Astrocyte (in vitro differentiated cells and primary cell): Measurements from ENCODE around the gene LRP1B. TPM values are rescaled to one million over a fixed set of nuclear protein-coding genes. Genes with fewer than 3 reads are reported as not detected.

ENCODE experiments used
- DNase-seq: peaks from one replicate; pipeline ENCODE4 v3.0.0-alpha.2; 2010; ENCODE audit warnings: low read depth
- FAIRE-seq: peaks from 2 replicates; lab custom pipeline; 2011; peaks lifted over from hg19 to GRCh38; lab: Jason Lieb, UNC
- H2AFZ ChIP-seq: 2 replicates; pipeline ENCODE4 v1.6.0; 2012; ENCODE audit warnings: low read depth, low read length, inconsistent platforms
- H3K27ac ChIP-seq: 2 replicates; pipeline ENCODE4 v1.5.1; 2011; ENCODE audit warnings: low read depth, low read length, inconsistent platforms
- H3K27me3 ChIP-seq: 2 replicates; pipeline ENCODE4 v1.6.0; 2011; ENCODE audit warnings: low read length, inconsistent platforms; ENCODE audit not compliant: insufficient read depth
- H3K36me3 ChIP-seq: 2 replicates; pipeline ENCODE4 v1.5.1; 2011; ENCODE audit warnings: low read length, inconsistent platforms; ENCODE audit not compliant: insufficient read depth
- H3K4me1 ChIP-seq: 2 replicates; pipeline ENCODE4 v1.5.1; 2011; ENCODE audit warnings: low read length, inconsistent platforms; ENCODE audit not compliant: insufficient read depth
- H3K4me2 ChIP-seq: 2 replicates; pipeline ENCODE4 v1.6.0; 2012; ENCODE audit warnings: low read length, inconsistent platforms
- H3K4me3 ChIP-seq: 2 replicates; pipeline ENCODE4 v1.5.1; 2011; ENCODE audit warnings: low read depth, mild to moderate bottlenecking, low read length, inconsistent platforms; ENCODE audit not compliant: insufficient read depth
- H3K79me2 ChIP-seq: 2 replicates; pipeline ENCODE4 v1.6.0; 2012; ENCODE audit warnings: mild to moderate bottlenecking, low read length, inconsistent platforms; ENCODE audit not compliant: insufficient read depth
- H3K9ac ChIP-seq: 2 replicates; pipeline ENCODE4 v1.6.0; 2012; ENCODE audit warnings: mild to moderate bottlenecking, low read length, inconsistent platforms
- H3K9me3 ChIP-seq: 2 replicates; pipeline ENCODE4 v1.5.1; 2012; ENCODE audit warnings: low read depth, mild to moderate bottlenecking, low read length, inconsistent platforms; ENCODE audit not compliant: insufficient read depth
- H4K20me1 ChIP-seq: 2 replicates; pipeline ENCODE4 v1.6.0; 2012; ENCODE audit warnings: low read length, inconsistent platforms; ENCODE audit not compliant: insufficient read depth
- H3K27ac Mint-ChIP-seq: one replicate; pipeline ENCODE4 v1.8.0; 2021; ENCODE audit warnings: mild to moderate bottlenecking, mixed read lengths; ENCODE audit not compliant: unreplicated experiment
- H3K27me3 Mint-ChIP-seq: one replicate; pipeline ENCODE4 v1.8.0; 2021; ENCODE audit warnings: low read depth, mixed read lengths; ENCODE audit not compliant: unreplicated experiment
- H3K36me3 Mint-ChIP-seq: one replicate; pipeline ENCODE4 v1.8.0; 2021; ENCODE audit warnings: low read depth, mixed read lengths; ENCODE audit not compliant: unreplicated experiment
- H3K4me1 Mint-ChIP-seq: one replicate; pipeline ENCODE4 v1.8.0; 2021; ENCODE audit warnings: low read depth, mixed read lengths; ENCODE audit not compliant: unreplicated experiment
- H3K4me3 Mint-ChIP-seq: one replicate; pipeline ENCODE4 v1.8.0; 2021; ENCODE audit warnings: mild to moderate bottlenecking, moderate library complexity, mixed read lengths; ENCODE audit not compliant: unreplicated experiment
- H3K9me3 Mint-ChIP-seq: one replicate; pipeline ENCODE4 v1.8.0; 2021; ENCODE audit warnings: mild to moderate bottlenecking, mixed read lengths; ENCODE audit not compliant: unreplicated experiment
- EZH2 ChIP-seq: IDR thresholded peaks from 2 replicates; pipeline ENCODE4 v1.6.1; 2012; ENCODE audit warnings: mild to moderate bottlenecking, low read length, inconsistent platforms; ENCODE audit not compliant: insufficient read depth
- total RNA-seq: library from RNA; stranded (reverse); gene quantifications from 2 replicates; pipeline ENCODE4 v1.2.1, GENCODE V29; 2021
- TF ChIP-seq, protein P1 (sequence below): IDR thresholded peaks from 2 replicates; pipeline ENCODE4 v1.5.1; 2011; ENCODE audit warnings: low read depth, mild to moderate bottlenecking, inconsistent platforms, low read length, moderate library complexity; ENCODE audit not compliant: insufficient read depth

LRP1B gene
- total RNA-seq, 1 donor from 2014 or later = 1.5 TPM

DNA sequence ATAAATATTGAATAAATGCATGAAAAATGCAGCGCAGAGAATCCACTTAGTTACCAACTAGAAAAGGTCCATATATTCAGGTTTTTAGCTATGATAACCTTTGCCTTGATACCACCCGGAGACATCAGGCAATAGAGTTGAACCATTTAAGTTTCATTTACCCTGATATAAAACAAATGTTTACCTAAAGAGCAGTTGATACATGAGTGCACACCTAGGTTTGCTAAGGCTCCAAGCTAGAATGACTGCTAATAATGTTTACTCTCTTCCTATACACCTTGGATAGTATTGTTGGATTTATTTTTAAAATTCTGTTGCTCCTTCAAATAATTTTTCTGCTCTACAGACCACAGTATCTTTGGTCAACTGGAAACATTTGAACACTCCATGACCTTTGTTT lies 1463.6 kb downstream of the LRP1B start:
- H3K4me1 ChIP-seq = no peaks in the 10 kb centered on the region
- H2AFZ ChIP-seq = no peak overlapping the region
- H3K4me2 ChIP-seq = no peak overlapping the region
- Mint-ChIP-seq H3K36me3 (no peaks in the 10 kb centered on the region), H3K4me1 (no peaks in the 10 kb centered on the region), H3K27me3 (no peaks in the 10 kb centered on the region), H3K9me3 (no peaks in the 10 kb centered on the region), H3K27ac (no peak overlapping the region), H3K4me3 (no peak overlapping the region)
- H3K9me3 ChIP-seq = no peaks in the 10 kb centered on the region
- no peak overlapping the region for H3K4me3 ChIP-seq
- H3K27ac ChIP-seq = no peak overlapping the region
- no peak overlapping the region for H3K9ac ChIP-seq
- H4K20me1 ChIP-seq = no peaks in the 10 kb centered on the region
- no peaks in the 10 kb centered on the region for H3K36me3 ChIP-seq
- FAIRE-seq = no peak
- no peak for DNase-seq
- no peaks in the 10 kb centered on the region for H3K79me2 ChIP-seq
- H3K27me3 ChIP-seq = no peaks in the 10 kb centered on the region
- TF ChIP-seq, protein P1, sequence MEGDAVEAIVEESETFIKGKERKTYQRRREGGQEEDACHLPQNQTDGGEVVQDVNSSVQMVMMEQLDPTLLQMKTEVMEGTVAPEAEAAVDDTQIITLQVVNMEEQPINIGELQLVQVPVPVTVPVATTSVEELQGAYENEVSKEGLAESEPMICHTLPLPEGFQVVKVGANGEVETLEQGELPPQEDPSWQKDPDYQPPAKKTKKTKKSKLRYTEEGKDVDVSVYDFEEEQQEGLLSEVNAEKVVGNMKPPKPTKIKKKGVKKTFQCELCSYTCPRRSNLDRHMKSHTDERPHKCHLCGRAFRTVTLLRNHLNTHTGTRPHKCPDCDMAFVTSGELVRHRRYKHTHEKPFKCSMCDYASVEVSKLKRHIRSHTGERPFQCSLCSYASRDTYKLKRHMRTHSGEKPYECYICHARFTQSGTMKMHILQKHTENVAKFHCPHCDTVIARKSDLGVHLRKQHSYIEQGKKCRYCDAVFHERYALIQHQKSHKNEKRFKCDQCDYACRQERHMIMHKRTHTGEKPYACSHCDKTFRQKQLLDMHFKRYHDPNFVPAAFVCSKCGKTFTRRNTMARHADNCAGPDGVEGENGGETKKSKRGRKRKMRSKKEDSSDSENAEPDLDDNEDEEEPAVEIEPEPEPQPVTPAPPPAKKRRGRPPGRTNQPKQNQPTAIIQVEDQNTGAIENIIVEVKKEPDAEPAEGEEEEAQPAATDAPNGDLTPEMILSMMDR = no peak
- TF ChIP-seq EZH2 = no peak

DNA sequence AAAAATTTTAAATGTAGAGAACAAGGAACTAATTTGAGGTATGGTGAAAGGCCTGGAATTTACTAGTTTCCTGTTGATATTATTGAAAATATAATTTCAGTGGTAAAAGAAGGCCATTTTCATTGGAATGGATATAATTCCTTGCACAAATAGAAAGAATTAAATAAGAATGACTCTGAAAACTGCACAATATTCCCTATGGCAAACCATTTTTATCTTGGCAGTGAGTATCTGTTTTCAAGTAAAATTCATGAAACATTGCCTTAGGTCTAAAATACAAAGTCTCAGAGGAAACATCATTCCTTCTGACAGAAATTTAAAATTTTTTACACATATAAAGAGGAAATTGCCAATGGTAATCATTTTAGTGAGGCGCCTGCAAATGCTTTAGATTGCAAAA lies 1468.3 kb downstream of the LRP1B start:
- Histone ChIP-seq H3K79me2 (no peaks in the 10 kb centered on the region), H3K4me1 (no peaks in the 10 kb centered on the region), H3K27ac (no peak overlapping the region), H3K9me3 (no peaks in the 10 kb centered on the region), H3K9ac (no peak overlapping the region), H3K27me3 (no peaks in the 10 kb centered on the region), H3K4me2 (no peak overlapping the region), H3K36me3 (no peaks in the 10 kb centered on the region), H4K20me1 (no peaks in the 10 kb centered on the region), H3K4me3 (no peak overlapping the region), H2AFZ (no peak overlapping the region)
- Mint-ChIP-seq H3K4me1 (no peaks in the 10 kb centered on the region), H3K27me3 (no peaks in the 10 kb centered on the region), H3K27ac (no peak overlapping the region), H3K36me3 (no peaks in the 10 kb centered on the region), H3K9me3 (no peaks in the 10 kb centered on the region), H3K4me3 (no peak overlapping the region)
- no peak for DNase-seq
- TF ChIP-seq, protein P1 = no peak
- TF ChIP-seq EZH2 = no peak
- no peak for FAIRE-seq

DNA sequence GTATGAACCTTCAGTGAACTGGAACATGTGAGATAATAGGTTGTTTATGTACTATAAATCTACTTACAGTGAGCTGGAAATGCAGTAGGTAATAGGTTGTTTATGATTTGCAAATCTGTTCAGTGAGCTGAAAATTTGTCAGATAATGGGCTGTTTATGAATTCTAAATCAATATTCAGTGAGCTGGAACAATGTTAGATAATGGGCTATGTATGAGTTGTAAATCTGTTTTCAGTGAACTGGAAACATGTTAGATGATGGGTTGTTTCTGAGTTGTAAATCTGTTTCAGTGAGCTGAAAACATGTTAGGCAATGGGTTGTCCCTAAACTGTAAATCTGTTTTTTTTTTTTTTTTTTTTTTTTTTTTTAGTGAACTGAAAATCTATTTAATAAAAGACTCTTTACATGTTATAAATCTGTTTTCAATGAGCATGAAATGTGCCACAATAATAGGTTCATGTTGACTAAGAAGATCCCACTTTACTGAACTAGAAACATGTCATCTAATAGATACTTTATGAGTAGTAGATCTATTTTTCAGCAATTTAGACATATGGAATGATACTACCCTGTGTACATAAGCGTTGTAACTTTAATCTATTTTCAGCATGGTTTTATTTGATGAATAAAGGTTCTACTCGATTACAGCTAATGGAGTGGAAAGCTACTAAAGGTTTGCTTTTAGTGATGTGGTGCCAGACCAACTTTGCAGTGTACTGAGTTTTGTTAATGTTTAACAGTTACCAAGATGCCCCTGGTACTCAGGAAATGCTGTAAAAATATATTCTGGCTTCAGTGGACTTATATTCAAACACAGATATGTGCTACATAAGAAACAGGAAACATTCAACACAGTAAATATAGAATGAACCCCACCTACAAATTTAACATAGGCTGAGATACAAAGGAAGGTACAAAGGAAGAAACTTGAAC lies 1471.8 kb downstream of the LRP1B start:
- no peaks in the 10 kb centered on the region for H3K27me3 Mint-ChIP-seq
- no peak for FAIRE-seq

More for the DNA sequence above, 1471.8 kb downstream of the LRP1B start:
- Mint-ChIP-seq H3K4me3 (no peak overlapping the region), H3K4me1 (peaks cover 2% of the 10 kb centered on the region), H3K36me3 (no peaks in the 10 kb centered on the region), H3K9me3 (no peaks in the 10 kb centered on the region), H3K27ac (no peak overlapping the region)
- H3K9me3 ChIP-seq = no peaks in the 10 kb centered on the region
- H3K27me3 ChIP-seq = no peaks in the 10 kb centered on the region
- no peak overlapping the region for H3K4me3 ChIP-seq
- H2AFZ ChIP-seq = no peak overlapping the region
- H3K27ac ChIP-seq = no peak overlapping the region
- no peak overlapping the region for H3K9ac ChIP-seq
- H4K20me1 ChIP-seq = no peaks in the 10 kb centered on the region
- H3K36me3 ChIP-seq = no peaks in the 10 kb centered on the region
- H3K4me2 ChIP-seq = no peak overlapping the region
- no peaks in the 10 kb centered on the region for H3K4me1 ChIP-seq
- peak; percentile 12 for DNase-seq
- H3K79me2 ChIP-seq = no peaks in the 10 kb centered on the region
- no peak for TF ChIP-seq EZH2
- TF ChIP-seq, protein P1 = no peak
